ENCODE data around the gene CLCF1. TPM values are rescaled to one million over a fixed set of nuclear protein-coding genes. Genes with fewer than 3 reads are reported as not detected.

The CLCF1 gene
- total and polyA plus RNA-seq, 10 of the 15 experiments (the other 5 are each of a cell fraction or from before 2014, with no cell fraction given), result 0.16 to 2.1 (median 0.63) TPM; not detected in 1

DNA sequence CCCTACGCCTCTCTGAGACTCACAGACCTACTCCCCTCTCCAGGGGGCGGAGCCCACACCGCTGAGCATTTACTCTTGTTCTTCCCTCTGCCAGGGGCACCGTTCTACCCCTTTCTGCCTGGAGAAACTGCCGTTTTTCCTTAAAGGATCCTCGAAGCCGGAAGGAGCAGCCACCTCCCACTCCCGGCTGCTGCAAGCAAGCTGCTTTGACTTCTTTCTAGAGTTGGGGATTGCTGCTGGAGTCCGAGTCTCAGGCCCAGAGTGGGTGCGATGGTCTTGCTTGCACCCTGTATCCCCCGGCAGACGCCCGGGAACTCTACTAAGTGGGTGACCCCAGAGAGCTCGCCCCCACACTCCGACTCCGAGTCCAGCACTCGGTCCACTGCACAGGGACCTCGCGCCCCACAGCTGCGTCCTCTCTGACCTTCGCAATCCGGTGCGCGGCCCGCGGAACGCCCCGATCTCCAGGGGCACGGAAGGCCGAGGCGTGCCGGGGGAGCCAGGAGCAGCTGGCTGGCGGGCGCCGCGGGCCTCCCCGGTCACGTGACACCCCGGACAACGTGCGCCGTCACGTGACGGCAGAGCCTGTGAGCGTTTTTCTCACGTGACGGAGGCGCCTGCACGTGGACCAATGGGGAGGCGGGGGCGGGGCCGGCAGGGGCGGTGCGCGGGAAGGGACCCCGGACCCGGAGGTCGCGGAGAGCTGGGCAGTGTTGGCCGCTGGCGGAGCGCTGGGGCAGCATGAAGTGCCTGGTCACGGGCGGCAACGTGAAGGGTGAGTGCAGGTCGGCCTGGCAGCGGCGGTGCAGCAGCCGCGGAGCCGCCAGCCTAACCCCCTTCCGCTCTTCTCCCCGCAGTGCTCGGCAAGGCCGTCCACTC is 18.1 kb upstream of the CLCF1 start, which contains the start of gene RAD9A (continued):
- peak; percentile 92 for TF ChIP-seq ZBTB4 (CRISPR knock-in tag; IDR thresholded peaks at IDR 0.05)
- TF ChIP-seq CEBPZ (IDR thresholded peaks at IDR 0.05; ENCODE audit: low read depth, low read length), result no peak
- no peak for TF ChIP-seq ZBED1 (IDR thresholded peaks at IDR 0.05; ENCODE audit: borderline replicate concordance)
- TF ChIP-seq ESRRA (IDR thresholded peaks at IDR 0.05; ENCODE audit: low read length), result no peak
